ENCODE measurements around the gene ANKS1B.

- TF ChIP-seq CTCF (IDR thresholded peaks at IDR 0.05): no peak
- TF ChIP-seq POLR2A (IDR thresholded peaks at IDR 0.05): no peak
These were observed 1162.9 kb downstream of the ANKS1B start for GRCh38 chr12:98821866-98822265.

All from Peyer's patch (tissue), 4 donors.